Femur (tissue), 1 donor: Measurements from ENCODE around the gene CECR2.
A peak's percentile ranks its signal among the peaks of the same experiment; 100 is the strongest.

Experiments
- DNase-seq: peaks from one replicate; pipeline ENCODE4 v3.0.0-alpha.2; 2017

CECR2 gene

DNA sequence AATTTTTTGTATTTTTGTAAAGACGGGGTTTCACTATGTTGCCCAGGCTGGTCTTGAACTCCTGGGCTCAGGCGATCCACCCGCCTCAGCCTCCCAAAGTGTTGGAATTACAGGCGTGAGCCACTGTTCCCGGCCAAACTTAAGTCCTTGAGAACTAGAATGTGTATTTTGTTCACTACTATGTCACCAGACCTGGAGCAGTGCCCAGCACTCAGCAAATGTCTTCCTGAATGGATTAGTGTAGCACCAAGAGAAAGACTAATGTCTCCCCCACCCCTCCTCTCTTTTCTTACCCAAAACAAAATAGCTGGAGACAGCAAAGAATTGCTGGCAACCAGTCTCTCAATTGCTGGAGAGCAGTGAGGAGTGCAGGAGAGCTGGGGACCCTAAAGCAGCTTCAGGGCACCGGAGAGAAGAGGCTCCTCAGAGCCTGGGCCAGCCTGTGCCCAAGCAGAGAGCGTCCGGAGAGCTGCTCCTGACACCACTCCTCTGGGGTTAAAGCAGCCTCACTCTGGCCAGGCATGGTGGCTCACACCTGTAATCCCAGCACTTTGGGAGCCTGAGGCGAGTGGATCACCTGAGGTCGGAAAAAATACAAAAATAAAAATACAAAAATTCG lies 209.0 kb downstream of the CECR2 start:
- DNase-seq, result peak; percentile 57

- no peak for DNase-seq
Measured at GRCh38 chr22:17579535-17579981, 210.3 kb downstream of the CECR2 start.

GRCh38 chr22:17580441-17581031 lies 211.3 kb downstream of the CECR2 start:
- DNase-seq, result no peak

DNA sequence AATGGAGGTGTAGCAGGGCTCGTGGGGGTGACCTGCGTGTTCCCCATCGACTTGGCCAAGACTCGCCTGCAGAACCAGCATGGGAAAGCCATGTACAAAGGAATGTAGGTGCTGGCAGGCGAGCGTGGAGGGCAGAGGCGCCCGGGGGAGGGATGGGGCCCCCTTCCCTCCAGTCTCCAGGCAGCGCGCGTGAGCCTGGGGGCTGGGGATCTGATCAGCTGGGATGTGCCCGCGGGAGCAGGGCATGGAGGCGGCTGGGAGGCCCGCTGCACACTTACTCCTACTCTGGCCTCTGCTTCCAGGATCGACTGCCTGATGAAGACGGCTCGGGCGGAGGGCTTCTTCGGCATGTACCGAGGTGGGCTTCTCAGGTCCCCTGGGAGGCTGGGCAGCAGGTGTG lies 211.8 kb downstream of the CECR2 start:
- DNase-seq, result no peak

DNA sequence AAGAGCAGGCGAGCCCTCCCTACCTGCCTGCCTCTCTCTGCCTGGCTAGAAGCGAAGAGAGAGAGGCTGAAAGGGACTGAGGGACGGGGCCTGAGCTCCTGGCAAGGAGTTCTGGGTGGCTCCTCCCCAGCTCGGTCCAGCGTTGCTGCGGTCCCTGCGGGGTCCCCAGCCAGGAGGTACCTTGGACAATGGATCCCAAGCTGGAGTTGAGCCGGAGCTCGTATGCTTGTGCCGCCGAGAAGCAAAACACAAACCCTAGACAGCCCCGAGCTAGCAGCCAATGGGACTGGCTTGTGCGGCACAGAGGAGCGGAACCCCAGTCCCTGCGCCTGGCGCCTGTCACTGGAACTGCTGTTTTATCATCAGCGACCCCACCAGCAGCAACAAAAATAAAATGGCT lies 212.4 kb downstream of the CECR2 start:
- no peak for DNase-seq

DNA sequence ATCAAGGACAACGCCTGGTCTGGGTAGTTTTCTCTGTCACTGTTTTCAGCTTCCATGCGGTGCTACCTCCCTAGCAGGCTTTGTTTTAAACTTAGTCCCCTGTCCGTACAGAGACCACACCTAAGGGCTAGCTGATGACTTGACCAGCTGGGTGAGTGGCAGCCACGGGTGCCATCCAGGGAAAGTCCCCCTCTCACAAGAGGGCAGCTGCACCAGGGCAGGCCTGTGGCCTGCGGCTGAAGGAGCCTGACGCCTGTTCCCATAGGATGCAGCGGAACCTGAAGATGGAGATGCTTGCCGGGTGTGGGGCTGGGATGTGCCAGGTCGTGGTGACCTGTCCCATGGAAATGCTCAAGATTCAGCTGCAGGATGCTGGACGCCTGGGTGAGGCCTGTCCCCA lies 213.9 kb downstream of the CECR2 start:
- no peak for DNase-seq

DNA sequence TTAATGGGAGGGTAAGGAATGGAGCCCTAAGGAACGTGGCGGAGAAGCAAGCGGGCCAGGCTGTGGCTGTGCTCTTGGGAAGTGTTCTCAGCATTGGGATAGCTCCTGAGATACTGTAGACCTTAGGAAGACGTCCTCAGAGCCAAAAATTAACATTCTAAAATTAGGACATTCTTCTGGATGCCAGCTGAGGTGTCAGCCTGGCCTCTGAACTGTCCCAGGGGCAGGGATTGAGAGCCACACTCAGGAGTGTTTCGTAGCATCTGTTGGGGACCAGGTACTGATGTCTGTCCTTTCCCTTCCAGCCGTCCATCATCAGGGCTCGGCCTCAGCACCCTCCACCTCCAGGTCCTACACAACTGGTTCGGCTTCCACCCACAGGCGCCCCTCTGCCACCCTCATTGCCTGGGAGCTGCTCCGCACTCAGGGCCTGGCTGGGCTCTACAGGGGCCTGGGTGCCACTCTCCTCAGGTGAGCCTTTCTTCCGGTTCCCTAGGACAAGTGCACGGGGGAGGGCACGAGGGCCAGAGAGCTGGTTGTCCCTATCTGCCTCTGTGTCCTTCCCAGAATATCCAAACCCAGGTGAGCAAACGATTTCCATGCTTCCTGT lies 217.7 kb downstream of the CECR2 start:
- DNase-seq, result no peak

DNA sequence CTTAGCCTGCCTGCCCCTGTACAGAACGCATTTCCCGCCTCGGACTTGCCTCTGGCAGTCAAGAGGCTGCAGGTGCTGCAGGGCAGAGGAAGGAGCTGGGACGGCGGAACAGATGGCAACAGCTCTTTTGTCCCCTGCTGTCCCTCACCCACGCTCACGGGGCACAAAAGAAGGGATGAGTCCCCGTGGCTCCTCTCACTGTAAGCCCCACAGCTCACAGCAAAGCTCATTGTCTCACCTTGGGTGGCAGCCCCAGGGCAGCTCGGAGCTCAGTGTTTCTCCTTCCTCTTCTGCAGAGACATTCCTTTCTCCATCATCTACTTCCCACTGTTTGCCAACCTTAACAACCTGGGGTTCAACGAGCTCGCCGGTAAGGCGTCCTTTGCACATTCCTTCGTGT lies 218.4 kb downstream of the CECR2 start:
- DNase-seq, result no peak

- no peak for DNase-seq
Measured at GRCh38 chr22:17588606-17589005, 219.3 kb downstream of the CECR2 start.

- no peak for DNase-seq
Measured at GRCh38 chr22:17589810-17590375, 220.6 kb downstream of the CECR2 start.

GRCh38 chr22:17590586-17590985 lies 221.3 kb downstream of the CECR2 start:
- no peak for DNase-seq

DNA sequence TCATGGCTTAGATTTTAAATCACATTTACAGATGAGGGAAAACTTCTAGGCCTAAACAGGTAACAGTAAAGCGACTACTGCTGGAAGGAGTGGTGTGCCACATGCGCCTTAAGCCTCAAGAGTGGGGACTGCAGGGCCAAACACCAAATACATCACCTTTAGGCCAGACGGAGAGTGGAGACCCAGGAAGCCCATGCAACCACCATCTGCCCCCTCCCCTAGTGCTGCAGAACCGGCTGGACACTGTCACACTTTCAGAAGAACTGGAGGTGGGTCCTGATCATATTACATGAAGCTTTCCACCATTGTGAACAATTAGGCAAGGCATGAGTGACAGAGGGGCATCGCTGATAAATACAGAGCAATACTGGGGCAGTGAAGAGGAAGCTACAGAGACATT lies 222.9 kb downstream of the CECR2 start:
- no peak for DNase-seq

DNA sequence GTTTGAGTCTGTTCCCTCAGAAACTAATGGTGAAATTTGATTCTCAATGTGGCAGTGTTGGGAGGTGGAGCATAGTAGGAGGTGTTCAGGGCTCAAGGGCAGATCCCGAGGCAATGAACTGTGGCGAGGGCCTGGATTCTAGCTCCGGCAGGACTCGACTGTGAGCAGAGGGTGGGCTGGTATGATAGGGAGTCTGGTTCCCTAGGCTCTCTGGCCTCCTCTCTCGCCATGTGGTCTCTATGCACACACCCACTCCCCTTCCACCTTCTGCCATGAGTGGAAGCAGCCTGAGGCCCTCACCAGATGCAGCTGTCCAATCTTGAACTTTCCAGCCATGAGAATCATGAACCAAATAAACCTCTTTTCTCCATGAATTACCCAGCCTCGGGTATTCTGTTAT lies 227.0 kb downstream of the CECR2 start:
- no peak for DNase-seq

GRCh38 chr22:17597217-17597616 lies 228.0 kb downstream of the CECR2 start:
- DNase-seq, result no peak

GRCh38 chr22:17598318-17598717 lies 229.1 kb downstream of the CECR2 start:
- DNase-seq, result no peak

- DNase-seq, result no peak
Measured at GRCh38 chr22:17601031-17601430, 231.8 kb downstream of the CECR2 start.

GRCh38 chr22:17603668-17604067 lies 234.4 kb downstream of the CECR2 start:
- DNase-seq, result no peak

- no peak for DNase-seq
Measured at GRCh38 chr22:17606496-17606895, 237.2 kb downstream of the CECR2 start.
